WTC11 (cell line): ENCODE measurements around the gene SH3BGRL3. TPM values are rescaled to one million over a fixed set of nuclear protein-coding genes. Genes with fewer than 3 reads are reported as not detected.

Experiments
- ATAC-seq: fragments of 200-7000 bp; cut with Tn5 transposase; 2 replicates; pipeline ENCODE4 v1.10.0; 2021; ENCODE audit warnings: mild to moderate bottlenecking, moderate library complexity
- CTCF ChIA-PET: fragments of 300-600 bp; sonication (Branson Sonifier 250); formaldehyde crosslinking; loops from one replicate; lab custom pipeline; 2021; ENCODE audit warnings: antibody characterized with exemption; lab: Charles Lee
- POLR2A ChIA-PET: fragments of 350-600 bp; sonication (Branson Sonifier 250); formaldehyde crosslinking; loops from one replicate; lab custom pipeline; 2021; ENCODE audit warnings: antibody characterized with exemption; lab: Charles Lee
- DNase-seq: peaks from one replicate; pipeline ENCODE4 v3.0.0; 2021; ENCODE audit warnings: low spot score
- H3K27ac Mint-ChIP-seq: 2 replicates; pipeline ENCODE4 v1.8.0; 2021; ENCODE audit warnings: mixed read lengths
- H3K27me3 Mint-ChIP-seq: 2 replicates; pipeline ENCODE4 v1.8.0; 2021; ENCODE audit warnings: low read depth, mild to moderate bottlenecking, moderate library complexity, mixed read lengths
- H3K36me3 Mint-ChIP-seq: 2 replicates; pipeline ENCODE4 v1.8.0; 2021; ENCODE audit warnings: mixed read lengths
- H3K4me1 Mint-ChIP-seq: 2 replicates; pipeline ENCODE4 v1.8.0; 2022; ENCODE audit warnings: mixed read lengths
- H3K4me3 Mint-ChIP-seq: 2 replicates; pipeline ENCODE4 v1.8.0; 2021; ENCODE audit warnings: mild to moderate bottlenecking, moderate library complexity, mixed read lengths
- H3K9me3 Mint-ChIP-seq: 2 replicates; pipeline ENCODE4 v1.8.0; 2021; ENCODE audit warnings: mixed read lengths
- CBFB ChIP-seq: sonication (generic); formaldehyde crosslinking; IDR thresholded peaks from 2 replicates; pipeline ENCODE4 v1.8.1; 2022; ENCODE audit warnings: mild to moderate bottlenecking, low read depth, missing genetic modification reagents
- CREB1 ChIP-seq: sonication (generic); formaldehyde crosslinking; IDR thresholded peaks from 2 replicates; pipeline ENCODE4 v1.8.0; 2023; ENCODE audit warnings: mild to moderate bottlenecking, missing genetic modification reagents
- CREM ChIP-seq: sonication (generic); formaldehyde crosslinking; IDR thresholded peaks from 2 replicates; pipeline ENCODE4 v1.8.1; 2022; ENCODE audit warnings: mild to moderate bottlenecking, missing genetic modification reagents, moderate library complexity
- FOXP1 ChIP-seq: sonication (generic); formaldehyde crosslinking; IDR thresholded peaks from 2 replicates; pipeline ENCODE4 v1.8.0; 2022; ENCODE audit warnings: missing genetic modification reagents, mild to moderate bottlenecking, moderate library complexity, borderline replicate concordance
- GABPB1 ChIP-seq: sonication (generic); formaldehyde crosslinking; IDR thresholded peaks from 2 replicates; pipeline ENCODE4 v1.8.1; 2023; ENCODE audit warnings: mild to moderate bottlenecking, missing genetic modification reagents
- IRF2 ChIP-seq: sonication (generic); formaldehyde crosslinking; IDR thresholded peaks from 2 replicates; pipeline ENCODE4 v1.8.0; 2022; ENCODE audit warnings: low read depth, missing genetic modification reagents, borderline replicate concordance
- KAT7 ChIP-seq: sonication (generic); formaldehyde crosslinking; IDR thresholded peaks from 2 replicates; pipeline ENCODE4 v1.8.1; 2023; ENCODE audit warnings: missing genetic modification reagents, mild to moderate bottlenecking, borderline replicate concordance
- NFYB ChIP-seq: sonication (generic); formaldehyde crosslinking; conservative IDR thresholded peaks from 2 replicates; pipeline ENCODE4 v1.8.0; 2022; ENCODE audit warnings: low read depth, missing genetic modification reagents
- NR3C1 ChIP-seq: sonication (generic); formaldehyde crosslinking; conservative IDR thresholded peaks from 2 replicates; pipeline ENCODE4 v1.8.1; 2023; ENCODE audit warnings: low read depth, mild to moderate bottlenecking, missing genetic modification reagents
- OVOL2 ChIP-seq: fragments of 250-450 bp; sonication (Bioruptor Pico); IDR thresholded peaks from 2 replicates; pipeline ENCODE4 v1.9.0; 2021; ENCODE audit warnings: mild to moderate bottlenecking, borderline replicate concordance
- PRRX2 ChIP-seq: fragments of 250-450 bp; sonication (Bioruptor Pico); IDR thresholded peaks from 2 replicates; pipeline ENCODE4 v1.8.0; 2021; ENCODE audit warnings: mild to moderate bottlenecking
- SMAD4 ChIP-seq: sonication (generic); formaldehyde crosslinking; IDR thresholded peaks from 2 replicates; pipeline ENCODE4 v1.8.0; 2022; ENCODE audit warnings: mild to moderate bottlenecking, missing genetic modification reagents
- ZNF121 ChIP-seq: sonication (generic); formaldehyde crosslinking; IDR thresholded peaks from 2 replicates; pipeline ENCODE4 v1.8.0; 2023; ENCODE audit warnings: missing genetic modification reagents
- ZNF232 ChIP-seq: sonication (generic); formaldehyde crosslinking; IDR thresholded peaks from 2 replicates; pipeline ENCODE4 v1.8.0; 2022; ENCODE audit warnings: mild to moderate bottlenecking, missing genetic modification reagents
- ZNF396 ChIP-seq: fragments of 250-450 bp; sonication (Bioruptor Pico); IDR thresholded peaks from 2 replicates; pipeline ENCODE4 v1.8.0; 2021; ENCODE audit warnings: mild to moderate bottlenecking, moderate library complexity, borderline replicate concordance
- total RNA-seq: library from RNA; stranded (reverse); gene quantifications from 3 replicates; pipeline ENCODE4 v1.2.3, GENCODE V29; 2021
- TF ChIP-seq, protein P1 (sequence below): sonication (generic); formaldehyde crosslinking; IDR thresholded peaks from 2 replicates; pipeline ENCODE4 v1.8.1; 2023; ENCODE audit warnings: mild to moderate bottlenecking, missing genetic modification reagents, borderline replicate concordance
- TF ChIP-seq, protein P2 (sequence below): sonication (generic); formaldehyde crosslinking; IDR thresholded peaks from 2 replicates; pipeline ENCODE4 v1.8.1; 2023; ENCODE audit warnings: mild to moderate bottlenecking, missing genetic modification reagents, moderate library complexity
- TF ChIP-seq, protein P3 (sequence below): sonication (generic); formaldehyde crosslinking; IDR thresholded peaks from 2 replicates; pipeline ENCODE4 v1.8.1; 2022; ENCODE audit warnings: mild to moderate bottlenecking, moderate library complexity, missing genetic modification reagents
- TF ChIP-seq, protein P4 (sequence below): sonication (generic); formaldehyde crosslinking; IDR thresholded peaks from 2 replicates; pipeline ENCODE4 v1.8.0; 2023; ENCODE audit warnings: mild to moderate bottlenecking, missing genetic modification reagents
- TF ChIP-seq, protein P5 (sequence below): sonication (generic); formaldehyde crosslinking; IDR thresholded peaks from 2 replicates; pipeline ENCODE4 v1.8.1; 2022; ENCODE audit warnings: mild to moderate bottlenecking, missing genetic modification reagents, moderate library complexity, borderline replicate concordance
- TF ChIP-seq, protein P6 (sequence below): sonication (generic); formaldehyde crosslinking; conservative IDR thresholded peaks from 2 replicates; pipeline ENCODE4 v1.8.1; 2022; ENCODE audit warnings: mild to moderate bottlenecking, missing genetic modification reagents
- TF ChIP-seq, protein P7 (sequence below): fragments of 250-450 bp; sonication (Bioruptor Pico); IDR thresholded peaks from 2 replicates; pipeline ENCODE4 v1.9.0; 2021; ENCODE audit warnings: mild to moderate bottlenecking
- TF ChIP-seq, protein P8 (sequence below): sonication (generic); formaldehyde crosslinking; IDR thresholded peaks from 2 replicates; pipeline ENCODE4 v1.8.1; 2022; ENCODE audit warnings: low read depth, mild to moderate bottlenecking, moderate library complexity, missing genetic modification reagents, borderline replicate concordance

Gene SH3BGRL3
- total RNA-seq, 1 experiment from 2014 or later, result 70.8 TPM

DNA sequence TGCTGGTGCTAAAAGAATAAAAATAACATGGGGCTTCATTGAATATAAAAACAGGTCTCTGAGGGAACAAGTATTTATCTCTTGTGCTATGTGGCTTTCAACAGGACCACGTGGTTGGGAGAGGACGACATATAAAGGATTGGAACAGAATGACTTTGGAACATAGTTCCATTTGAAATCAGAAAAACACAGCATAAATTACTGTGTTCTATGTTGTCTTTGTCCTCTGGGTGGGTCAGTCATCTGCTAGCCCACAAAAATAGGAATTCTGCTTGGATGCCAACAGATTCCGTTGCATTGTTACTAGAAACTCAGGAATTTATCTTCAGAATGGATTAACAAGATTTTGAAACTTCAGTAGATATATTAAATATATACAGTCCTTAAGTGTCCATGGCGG lies 40.0 kb upstream of the SH3BGRL3 start:
- Mint-ChIP-seq H3K36me3 (peaks cover 52% of the 10 kb centered on the region), H3K9me3 (peaks cover 6% of the 10 kb centered on the region; the same call in 1 of the 2 replicates), H3K4me1 (peaks cover 21% of the 10 kb centered on the region), H3K4me3 (no peak overlapping the region), H3K27ac (no peak overlapping the region), H3K27me3 (no peaks in the 10 kb centered on the region)
- ATAC-seq, result no peak
- CTCF ChIA-PET, result no interaction called here
- DNase-seq, result no peak
- TF ChIP-seq CBFB, result no peak
- TF ChIP-seq, protein P1, sequence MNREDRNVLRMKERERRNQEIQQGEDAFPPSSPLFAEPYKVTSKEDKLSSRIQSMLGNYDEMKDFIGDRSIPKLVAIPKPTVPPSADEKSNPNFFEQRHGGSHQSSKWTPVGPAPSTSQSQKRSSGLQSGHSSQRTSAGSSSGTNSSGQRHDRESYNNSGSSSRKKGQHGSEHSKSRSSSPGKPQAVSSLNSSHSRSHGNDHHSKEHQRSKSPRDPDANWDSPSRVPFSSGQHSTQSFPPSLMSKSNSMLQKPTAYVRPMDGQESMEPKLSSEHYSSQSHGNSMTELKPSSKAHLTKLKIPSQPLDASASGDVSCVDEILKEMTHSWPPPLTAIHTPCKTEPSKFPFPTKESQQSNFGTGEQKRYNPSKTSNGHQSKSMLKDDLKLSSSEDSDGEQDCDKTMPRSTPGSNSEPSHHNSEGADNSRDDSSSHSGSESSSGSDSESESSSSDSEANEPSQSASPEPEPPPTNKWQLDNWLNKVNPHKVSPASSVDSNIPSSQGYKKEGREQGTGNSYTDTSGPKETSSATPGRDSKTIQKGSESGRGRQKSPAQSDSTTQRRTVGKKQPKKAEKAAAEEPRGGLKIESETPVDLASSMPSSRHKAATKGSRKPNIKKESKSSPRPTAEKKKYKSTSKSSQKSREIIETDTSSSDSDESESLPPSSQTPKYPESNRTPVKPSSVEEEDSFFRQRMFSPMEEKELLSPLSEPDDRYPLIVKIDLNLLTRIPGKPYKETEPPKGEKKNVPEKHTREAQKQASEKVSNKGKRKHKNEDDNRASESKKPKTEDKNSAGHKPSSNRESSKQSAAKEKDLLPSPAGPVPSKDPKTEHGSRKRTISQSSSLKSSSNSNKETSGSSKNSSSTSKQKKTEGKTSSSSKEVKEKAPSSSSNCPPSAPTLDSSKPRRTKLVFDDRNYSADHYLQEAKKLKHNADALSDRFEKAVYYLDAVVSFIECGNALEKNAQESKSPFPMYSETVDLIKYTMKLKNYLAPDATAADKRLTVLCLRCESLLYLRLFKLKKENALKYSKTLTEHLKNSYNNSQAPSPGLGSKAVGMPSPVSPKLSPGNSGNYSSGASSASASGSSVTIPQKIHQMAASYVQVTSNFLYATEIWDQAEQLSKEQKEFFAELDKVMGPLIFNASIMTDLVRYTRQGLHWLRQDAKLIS (CRISPR knock-in tag), result no peak
- no peak for TF ChIP-seq PRRX2
- TF ChIP-seq NFYB (CRISPR knock-in tag), result no peak
- TF ChIP-seq IRF2, result no peak
- no peak for TF ChIP-seq ZNF396 (CRISPR knock-in tag)
- no peak for TF ChIP-seq GABPB1 (CRISPR knock-in tag)
- POLR2A ChIA-PET, result no interaction called here

DNA sequence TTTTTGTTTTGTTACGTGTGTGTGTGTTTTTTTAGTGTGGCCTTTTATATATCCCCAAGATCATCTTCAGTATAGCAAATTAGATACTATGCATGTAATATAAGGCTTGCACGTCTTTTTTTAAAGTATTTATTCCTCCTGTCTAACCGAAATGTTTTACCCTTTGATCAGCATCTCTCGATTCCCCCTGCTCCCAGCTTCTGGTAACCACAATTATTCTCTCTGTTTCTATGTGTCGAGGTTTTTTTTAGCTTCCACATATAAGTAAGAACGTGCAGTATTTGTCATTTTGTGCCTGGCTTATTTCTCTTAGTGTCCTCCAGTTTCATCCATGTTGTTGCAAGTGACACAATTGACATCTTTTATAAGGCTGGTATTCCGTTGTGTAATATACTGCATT lies 27.2 kb upstream of the SH3BGRL3 start:
- ChIA-PET POLR2A (no interaction called here), CTCF (no interaction called here)
- TF ChIP-seq OVOL2 (CRISPR knock-in tag) (no peak), ZNF121 (CRISPR knock-in tag) (no peak), SMAD4 (CRISPR knock-in tag) (no peak), CREM (CRISPR knock-in tag) (no peak), KAT7 (CRISPR knock-in tag) (no peak)
- TF ChIP-seq, protein P2, sequence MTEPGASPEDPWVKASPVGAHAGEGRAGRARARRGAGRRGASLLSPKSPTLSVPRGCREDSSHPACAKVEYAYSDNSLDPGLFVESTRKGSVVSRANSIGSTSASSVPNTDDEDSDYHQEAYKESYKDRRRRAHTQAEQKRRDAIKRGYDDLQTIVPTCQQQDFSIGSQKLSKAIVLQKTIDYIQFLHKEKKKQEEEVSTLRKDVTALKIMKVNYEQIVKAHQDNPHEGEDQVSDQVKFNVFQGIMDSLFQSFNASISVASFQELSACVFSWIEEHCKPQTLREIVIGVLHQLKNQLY (CRISPR knock-in tag), result no peak
- TF ChIP-seq, protein P3, sequence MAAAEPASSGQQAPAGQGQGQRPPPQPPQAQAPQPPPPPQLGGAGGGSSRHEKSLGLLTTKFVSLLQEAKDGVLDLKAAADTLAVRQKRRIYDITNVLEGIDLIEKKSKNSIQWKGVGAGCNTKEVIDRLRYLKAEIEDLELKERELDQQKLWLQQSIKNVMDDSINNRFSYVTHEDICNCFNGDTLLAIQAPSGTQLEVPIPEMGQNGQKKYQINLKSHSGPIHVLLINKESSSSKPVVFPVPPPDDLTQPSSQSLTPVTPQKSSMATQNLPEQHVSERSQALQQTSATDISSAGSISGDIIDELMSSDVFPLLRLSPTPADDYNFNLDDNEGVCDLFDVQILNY (CRISPR knock-in tag), result no peak
- TF ChIP-seq, protein P4, sequence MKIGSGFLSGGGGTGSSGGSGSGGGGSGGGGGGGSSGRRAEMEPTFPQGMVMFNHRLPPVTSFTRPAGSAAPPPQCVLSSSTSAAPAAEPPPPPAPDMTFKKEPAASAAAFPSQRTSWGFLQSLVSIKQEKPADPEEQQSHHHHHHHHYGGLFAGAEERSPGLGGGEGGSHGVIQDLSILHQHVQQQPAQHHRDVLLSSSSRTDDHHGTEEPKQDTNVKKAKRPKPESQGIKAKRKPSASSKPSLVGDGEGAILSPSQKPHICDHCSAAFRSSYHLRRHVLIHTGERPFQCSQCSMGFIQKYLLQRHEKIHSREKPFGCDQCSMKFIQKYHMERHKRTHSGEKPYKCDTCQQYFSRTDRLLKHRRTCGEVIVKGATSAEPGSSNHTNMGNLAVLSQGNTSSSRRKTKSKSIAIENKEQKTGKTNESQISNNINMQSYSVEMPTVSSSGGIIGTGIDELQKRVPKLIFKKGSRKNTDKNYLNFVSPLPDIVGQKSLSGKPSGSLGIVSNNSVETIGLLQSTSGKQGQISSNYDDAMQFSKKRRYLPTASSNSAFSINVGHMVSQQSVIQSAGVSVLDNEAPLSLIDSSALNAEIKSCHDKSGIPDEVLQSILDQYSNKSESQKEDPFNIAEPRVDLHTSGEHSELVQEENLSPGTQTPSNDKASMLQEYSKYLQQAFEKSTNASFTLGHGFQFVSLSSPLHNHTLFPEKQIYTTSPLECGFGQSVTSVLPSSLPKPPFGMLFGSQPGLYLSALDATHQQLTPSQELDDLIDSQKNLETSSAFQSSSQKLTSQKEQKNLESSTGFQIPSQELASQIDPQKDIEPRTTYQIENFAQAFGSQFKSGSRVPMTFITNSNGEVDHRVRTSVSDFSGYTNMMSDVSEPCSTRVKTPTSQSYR (CRISPR knock-in tag), result no peak
- ATAC-seq, result no peak
- Mint-ChIP-seq H3K27ac (no peak overlapping the region), H3K4me1 (no peaks in the 10 kb centered on the region), H3K4me3 (no peak overlapping the region), H3K27me3 (no peaks in the 10 kb centered on the region), H3K9me3 (peaks cover 16% of the 10 kb centered on the region), H3K36me3 (peaks cover 66% of the 10 kb centered on the region)
- no peak for DNase-seq

DNA sequence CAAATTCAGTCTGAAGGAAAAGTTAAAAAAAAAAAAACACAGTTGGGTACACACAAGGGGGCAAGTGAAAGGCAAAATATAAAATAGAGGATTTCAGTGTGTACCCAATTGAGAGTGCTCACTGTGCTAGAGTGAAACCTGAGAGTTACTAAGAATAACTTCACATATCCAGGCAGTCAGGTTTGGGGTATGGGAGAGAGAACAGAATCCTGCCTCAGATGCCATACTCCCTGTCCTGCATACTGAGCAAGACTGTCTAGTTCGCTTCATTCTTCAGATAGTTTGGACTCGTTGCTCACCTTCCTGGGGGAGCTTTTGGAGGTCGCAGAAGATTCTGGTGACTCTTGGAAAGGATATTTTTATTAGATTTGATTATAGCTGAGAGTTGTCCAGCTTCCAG lies 25.5 kb upstream of the SH3BGRL3 start:
- Mint-ChIP-seq H3K27ac (no peak overlapping the region), H3K4me1 (no peaks in the 10 kb centered on the region), H3K4me3 (no peak overlapping the region), H3K36me3 (peaks cover 67% of the 10 kb centered on the region), H3K27me3 (no peaks in the 10 kb centered on the region), H3K9me3 (peaks cover 13% of the 10 kb centered on the region)
- DNase-seq (no peak), ATAC-seq (no peak)
- POLR2A ChIA-PET, result no interaction called here
- CTCF ChIA-PET, result no interaction called here
- TF ChIP-seq, protein P5, sequence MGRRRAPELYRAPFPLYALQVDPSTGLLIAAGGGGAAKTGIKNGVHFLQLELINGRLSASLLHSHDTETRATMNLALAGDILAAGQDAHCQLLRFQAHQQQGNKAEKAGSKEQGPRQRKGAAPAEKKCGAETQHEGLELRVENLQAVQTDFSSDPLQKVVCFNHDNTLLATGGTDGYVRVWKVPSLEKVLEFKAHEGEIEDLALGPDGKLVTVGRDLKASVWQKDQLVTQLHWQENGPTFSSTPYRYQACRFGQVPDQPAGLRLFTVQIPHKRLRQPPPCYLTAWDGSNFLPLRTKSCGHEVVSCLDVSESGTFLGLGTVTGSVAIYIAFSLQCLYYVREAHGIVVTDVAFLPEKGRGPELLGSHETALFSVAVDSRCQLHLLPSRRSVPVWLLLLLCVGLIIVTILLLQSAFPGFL, result no peak
- TF ChIP-seq, protein P6, sequence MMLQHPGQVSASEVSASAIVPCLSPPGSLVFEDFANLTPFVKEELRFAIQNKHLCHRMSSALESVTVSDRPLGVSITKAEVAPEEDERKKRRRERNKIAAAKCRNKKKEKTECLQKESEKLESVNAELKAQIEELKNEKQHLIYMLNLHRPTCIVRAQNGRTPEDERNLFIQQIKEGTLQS (CRISPR knock-in tag), result no peak
- TF ChIP-seq FOXP1 (CRISPR knock-in tag), result no peak
- TF ChIP-seq NR3C1, result no peak
- TF ChIP-seq ZNF396 (CRISPR knock-in tag), result no peak
- TF ChIP-seq CREB1, result no peak
- TF ChIP-seq, protein P7, sequence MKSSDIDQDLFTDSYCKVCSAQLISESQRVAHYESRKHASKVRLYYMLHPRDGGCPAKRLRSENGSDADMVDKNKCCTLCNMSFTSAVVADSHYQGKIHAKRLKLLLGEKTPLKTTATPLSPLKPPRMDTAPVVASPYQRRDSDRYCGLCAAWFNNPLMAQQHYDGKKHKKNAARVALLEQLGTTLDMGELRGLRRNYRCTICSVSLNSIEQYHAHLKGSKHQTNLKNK (CRISPR knock-in tag), result no peak
- TF ChIP-seq, protein P8, sequence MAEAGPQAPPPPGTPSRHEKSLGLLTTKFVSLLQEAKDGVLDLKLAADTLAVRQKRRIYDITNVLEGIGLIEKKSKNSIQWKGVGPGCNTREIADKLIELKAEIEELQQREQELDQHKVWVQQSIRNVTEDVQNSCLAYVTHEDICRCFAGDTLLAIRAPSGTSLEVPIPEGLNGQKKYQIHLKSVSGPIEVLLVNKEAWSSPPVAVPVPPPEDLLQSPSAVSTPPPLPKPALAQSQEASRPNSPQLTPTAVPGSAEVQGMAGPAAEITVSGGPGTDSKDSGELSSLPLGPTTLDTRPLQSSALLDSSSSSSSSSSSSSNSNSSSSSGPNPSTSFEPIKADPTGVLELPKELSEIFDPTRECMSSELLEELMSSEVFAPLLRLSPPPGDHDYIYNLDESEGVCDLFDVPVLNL, result no peak
- no peak for TF ChIP-seq ZNF232 (CRISPR knock-in tag)
